GM19395 (cell line): Measurements from ENCODE around the gene TAX1BP3.

Source experiments
- ATAC-seq: cut with Tn5 transposase; IDR thresholded peaks from one replicate; pipeline ENCODE4 v1.9.1; 2021; ENCODE audit warnings: mild to moderate bottlenecking, moderate library complexity; ENCODE audit not compliant: unreplicated experiment

TAX1BP3 gene

DNA sequence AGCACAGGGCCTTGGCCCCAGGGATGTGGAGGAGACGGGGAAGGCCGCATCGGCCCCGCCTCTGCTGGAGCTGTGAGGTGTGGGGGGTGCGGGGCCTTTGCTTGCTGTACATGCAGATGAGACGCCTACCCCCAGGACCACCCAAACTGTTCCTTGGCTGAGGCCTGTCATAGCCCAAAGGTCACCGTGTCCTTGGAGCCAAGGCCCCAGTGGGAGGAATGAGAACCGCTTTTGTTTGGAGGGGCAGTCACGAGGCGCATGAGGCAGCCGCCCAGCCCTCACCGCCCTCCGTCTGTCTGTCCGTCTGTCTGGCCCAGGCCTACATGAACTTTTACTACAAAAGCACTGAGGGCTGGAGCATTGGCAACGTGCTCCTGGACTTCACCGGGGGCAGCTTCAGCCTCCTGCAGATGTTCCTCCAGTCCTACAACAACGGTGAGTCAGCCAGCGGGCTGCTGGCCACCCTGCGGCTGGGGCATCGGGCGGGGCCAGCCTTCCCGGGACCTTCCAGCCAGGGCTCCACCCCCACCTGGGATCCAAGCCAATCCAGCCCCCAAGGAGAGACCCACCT lies 8.8 kb downstream of the TAX1BP3 start:
- ATAC-seq = no peak

DNA sequence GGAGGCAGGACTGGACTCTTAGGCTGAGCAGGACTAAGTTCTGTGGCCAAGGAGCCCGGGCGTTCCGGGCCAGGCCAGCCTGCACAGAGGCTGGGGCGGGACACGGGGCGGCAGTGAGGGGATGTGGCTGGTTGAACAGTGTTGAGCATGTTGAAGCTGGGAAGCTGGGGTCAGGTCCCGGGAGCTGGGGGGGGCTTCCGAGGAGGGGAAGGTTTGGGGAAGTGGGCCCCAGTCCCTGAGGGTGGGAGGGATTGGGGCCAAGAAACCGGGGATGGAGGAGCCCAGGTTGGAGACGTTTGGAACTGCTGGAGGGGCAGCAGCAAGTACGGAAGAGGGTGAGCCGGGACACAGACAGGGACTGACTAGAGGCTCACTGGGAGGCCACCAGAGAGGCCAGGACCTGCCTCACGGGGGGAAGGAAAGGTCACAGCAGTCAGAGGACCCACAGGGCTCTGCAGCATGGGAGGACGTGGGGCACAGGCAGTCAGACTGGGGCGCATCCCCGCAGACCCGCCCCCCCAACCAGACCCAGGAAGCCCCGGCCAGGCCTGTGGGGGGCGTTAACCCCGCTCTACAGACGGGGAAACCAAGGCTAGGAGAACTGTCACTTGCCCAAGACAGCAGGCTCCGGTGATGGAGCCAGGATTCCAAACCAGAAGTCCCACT lies 9.5 kb downstream of the TAX1BP3 start:
- ATAC-seq = no peak

DNA sequence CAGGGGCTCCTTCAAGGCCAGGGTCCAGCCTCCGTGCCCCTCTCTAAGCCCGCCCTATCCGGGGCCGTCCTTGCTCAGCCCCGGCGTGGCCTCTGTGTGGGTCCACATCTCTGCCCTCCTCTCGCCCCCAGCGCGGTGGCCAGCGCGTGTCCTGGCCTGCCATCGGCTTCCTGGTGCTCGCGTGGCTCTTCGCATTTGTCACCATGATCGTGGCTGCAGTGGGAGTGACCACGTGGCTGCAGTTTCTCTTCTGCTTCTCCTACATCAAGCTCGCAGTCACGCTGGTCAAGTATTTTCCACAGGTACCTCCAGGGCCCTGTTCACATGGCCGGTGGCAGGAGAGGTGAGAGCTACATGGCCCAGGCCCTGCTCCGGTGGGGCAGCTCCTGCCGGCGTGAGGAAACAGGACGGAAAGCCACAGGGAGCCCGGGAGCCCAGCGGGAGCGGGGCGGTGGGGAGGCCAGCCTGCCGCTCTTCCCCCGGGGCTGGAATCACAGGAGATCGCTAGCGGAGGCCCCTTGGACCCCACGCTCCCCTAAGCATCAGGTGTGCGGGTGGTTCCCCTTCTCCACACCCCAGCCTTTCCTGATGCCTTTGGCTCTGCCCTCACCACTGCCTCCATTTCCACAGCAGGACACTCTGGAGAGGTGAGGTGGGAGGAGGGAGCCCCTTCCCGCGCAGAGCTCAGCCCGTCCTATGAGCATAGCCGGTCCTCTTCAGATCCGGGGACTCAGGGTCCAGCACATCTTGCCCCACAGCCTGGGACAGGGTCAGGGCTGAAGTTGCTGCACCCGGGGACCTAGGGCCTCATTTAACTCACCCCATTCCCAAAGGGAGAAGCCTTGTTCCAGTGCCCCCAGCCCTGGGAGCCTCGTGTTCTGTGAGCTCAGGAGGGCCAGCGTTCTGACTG lies 10.2 kb downstream of the TAX1BP3 start:
- no peak for ATAC-seq

DNA sequence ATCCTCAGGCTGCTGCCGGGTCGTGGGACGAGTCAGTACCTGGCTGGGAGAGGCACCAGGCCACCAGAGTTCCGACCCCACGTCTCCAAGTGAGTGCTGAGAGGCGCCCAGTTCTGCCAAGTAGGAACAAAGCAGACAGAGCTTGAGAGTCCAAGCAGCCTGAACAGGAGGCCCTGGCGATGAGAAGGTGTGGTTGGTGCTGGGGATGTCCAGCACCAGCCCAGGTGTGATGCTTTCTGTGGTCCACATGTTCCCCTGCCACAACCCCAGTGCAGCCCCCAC lies 10.8 kb downstream of the TAX1BP3 start:
- ATAC-seq = no peak

GRCh38 chr17:3656755-3657587 lies 11.4 kb downstream of the TAX1BP3 start:
- ATAC-seq = no peak

DNA sequence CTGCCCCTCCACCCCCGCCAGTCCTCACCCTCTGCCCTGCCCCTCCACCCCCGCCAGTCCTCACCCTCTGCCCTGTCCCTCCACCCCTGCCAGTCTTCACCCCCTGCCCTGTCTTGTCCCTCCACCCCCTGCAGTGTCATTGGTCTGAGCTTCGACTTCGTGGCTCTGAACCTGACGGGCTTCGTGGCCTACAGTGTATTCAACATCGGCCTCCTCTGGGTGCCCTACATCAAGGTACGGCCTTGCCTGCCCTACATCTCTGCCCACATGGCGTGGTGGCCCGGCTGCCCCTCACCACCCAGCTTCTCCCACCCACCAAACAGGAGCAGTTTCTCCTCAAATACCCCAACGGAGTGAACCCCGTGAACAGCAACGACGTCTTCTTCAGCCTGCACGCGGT lies 12.0 kb downstream of the TAX1BP3 start:
- ATAC-seq = no peak

- no peak for ATAC-seq
Observed at GRCh38 chr17:3655766-3656165, 12.6 kb downstream of the TAX1BP3 start.

DNA sequence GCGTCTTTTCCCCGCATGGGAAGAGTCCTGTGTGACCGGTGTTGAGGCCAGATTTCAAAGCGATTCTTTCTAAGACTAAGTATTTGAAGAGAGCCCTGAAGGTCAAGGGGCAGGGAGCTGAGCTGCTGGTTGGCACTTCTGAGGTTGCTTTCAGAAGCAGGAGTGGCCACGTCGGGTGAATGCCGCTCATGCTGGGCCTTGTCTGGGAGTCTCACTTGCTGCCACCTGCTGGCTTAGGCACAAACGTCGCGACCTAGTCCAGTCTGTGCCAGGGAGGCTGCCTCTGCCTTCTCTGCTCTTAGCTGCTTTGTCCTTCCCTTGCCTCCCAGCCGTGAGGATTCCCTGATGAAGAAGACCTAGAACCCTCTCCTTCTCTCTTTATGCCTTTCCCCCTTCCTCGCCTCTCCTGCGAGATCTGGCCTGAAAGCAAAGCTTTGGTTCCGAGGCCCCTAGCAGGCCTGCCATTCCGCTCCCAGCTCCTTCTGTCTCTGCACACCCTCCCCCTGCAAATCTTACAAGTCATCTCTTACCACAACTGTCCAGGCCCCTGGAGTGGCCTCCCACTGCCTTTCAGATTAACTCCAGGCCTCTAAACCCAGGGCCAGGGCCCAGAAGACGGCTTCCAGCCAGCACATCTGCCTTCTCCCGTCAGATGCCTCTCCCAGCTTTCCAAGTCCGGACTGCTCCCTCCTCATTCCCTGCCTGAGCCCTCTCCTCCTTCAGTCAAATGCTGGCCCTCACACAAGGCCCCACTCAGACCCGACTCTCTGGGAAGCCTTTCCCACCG lies 20.4 kb downstream of the TAX1BP3 start:
- no peak for ATAC-seq

DNA sequence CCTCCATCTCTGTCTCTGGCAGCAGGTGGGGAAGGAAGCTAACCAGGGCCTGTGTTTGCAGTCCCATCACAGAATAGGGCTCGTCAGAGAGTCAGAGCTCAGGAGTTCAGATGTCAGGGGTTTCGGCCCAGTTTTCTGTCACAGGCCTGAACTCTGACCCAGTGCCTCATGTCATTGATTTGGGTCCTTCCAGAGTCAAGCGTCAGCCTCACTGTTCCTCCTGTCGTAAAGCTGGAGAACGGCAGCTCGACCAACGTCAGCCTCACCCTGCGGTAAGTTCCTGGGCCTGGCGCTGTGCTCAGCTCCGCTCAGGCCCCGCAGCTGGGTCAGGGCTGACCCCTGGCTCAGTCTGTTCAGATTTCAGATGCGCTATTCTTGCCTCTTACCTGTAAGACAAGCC lies 21.1 kb downstream of the TAX1BP3 start:
- ATAC-seq = no peak

DNA sequence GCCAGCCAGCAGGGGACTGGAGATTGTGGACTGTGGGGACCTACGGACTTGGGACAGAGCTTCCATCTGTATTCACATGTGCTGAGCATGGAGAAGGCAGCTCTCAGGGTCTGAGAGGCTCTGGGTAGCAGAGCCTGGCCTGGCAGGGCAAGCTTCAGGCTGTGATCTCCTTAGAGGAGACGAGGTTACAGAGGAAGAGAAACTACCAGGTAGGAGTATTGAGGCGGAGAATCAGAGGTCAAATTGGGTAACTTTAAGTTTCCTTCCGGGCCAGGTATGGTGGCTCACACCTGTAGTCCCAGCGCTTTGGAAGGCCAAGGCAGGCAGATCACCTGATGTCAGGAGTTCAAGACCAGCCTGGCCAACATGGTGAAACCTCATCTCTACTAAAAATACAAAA lies 23.1 kb downstream of the TAX1BP3 start:
- no peak for ATAC-seq

GRCh38 chr17:3643889-3644349 lies 24.5 kb downstream of the TAX1BP3 start:
- no peak for ATAC-seq

DNA sequence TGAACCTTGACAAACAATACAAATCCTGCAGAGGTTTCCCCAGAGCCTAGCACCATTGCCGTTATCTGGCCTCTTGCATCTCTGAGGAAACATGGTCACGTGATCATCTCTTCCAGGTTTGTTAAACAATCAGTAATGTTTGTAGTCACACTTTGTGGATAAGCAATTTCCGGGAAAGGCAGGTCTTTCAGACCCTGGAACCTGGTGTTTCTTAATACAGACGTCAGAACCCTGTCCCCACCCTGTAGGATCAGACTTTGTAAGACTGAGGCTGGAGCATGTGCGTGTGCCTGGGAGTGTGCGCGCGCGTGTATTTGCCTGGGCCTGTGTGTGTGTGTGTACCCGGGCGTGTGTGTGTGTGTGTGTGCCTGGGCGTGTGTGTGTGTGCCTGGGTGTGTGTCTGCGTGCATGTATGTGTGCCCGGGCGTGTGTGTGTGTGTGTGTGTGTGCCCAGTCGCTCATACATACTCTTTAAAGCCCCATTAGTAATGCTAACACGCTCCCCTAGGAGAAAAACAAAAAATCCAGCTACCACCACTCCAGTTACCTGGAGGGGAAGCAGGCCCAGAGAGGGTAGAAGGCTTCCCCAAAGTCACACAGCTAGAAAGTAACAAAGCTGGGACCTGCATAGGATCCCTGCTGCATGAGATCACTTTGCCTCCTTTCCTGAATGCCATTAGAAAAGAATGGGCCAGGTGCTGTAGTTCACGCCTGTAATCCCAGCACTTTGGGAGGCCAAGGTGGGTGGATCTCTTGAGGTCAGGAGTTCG lies 26.5 kb downstream of the TAX1BP3 start:
- no peak for ATAC-seq

DNA sequence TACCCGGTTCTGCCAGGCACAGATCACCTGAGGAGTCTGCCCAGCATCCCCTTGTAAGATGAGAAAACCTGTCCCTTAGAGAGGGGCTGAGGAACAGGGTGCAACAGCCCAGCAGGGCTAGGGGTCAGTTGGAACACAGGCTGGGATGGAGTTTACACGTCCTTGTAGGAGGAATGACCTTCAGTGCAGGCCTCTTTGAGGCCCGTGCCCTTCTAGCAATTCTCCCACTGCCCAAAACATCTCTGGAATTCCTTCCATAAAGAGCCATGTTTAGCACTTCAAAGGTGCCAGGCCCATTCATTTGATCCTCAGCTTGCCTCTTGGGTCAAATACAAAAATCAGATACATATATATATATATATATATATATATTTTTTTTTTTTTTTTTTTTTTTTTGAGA lies 27.4 kb downstream of the TAX1BP3 start:
- ATAC-seq = no peak

DNA sequence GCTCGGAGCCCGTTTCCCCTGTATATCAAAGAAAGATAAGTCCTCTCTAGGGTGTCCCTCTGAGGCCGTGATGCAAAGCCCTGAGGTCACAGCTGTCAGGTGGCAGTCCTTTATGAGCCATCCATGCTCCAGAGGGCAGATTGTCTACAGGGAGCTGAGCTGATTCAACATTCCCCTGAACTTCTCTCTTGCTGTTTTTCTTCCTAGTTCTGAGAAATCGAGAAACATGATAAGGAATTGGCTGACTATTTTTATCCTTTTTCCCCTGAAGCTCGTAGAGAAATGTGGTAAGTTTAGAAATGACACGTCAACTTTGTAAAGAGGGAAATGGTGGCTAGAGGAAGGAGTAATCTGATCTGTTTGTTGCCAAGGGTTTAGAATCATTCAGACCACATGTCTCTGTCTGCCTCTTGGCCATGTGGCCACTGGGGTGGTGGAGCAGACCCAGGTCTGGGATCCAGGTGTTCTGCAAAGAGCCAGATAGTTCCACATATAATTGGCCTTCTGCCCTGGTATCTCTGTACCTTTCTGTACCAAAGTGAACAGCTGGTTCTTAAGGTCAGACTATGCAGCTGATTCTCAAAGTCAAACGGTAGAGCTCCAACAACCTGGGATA lies 28.3 kb downstream of the TAX1BP3 start:
- no peak for ATAC-seq

DNA sequence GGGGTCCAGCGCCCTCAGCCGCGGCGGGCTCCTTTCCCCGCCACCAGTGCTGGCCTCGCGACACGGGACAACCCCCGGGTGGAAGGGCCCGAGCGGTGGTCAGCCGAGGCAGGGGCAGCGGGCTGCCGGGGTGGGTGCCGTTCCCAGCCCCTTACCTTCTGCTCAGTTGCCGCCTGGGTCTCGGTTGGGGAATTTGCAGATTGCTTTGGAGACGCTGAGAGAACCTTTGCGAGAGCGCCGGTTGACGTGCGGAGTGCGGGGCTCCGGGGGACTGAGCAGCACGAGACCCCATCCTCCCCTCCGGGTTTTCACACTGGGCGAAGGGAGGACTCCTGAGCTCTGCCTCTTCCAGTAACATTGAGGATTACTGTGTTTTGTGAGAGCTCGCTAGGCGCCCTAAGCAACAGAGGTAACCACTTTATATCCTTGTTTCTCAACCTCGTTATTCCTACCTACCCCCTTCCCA lies 31.4 kb downstream of the TAX1BP3 start:
- peak; percentile 13 for ATAC-seq

DNA sequence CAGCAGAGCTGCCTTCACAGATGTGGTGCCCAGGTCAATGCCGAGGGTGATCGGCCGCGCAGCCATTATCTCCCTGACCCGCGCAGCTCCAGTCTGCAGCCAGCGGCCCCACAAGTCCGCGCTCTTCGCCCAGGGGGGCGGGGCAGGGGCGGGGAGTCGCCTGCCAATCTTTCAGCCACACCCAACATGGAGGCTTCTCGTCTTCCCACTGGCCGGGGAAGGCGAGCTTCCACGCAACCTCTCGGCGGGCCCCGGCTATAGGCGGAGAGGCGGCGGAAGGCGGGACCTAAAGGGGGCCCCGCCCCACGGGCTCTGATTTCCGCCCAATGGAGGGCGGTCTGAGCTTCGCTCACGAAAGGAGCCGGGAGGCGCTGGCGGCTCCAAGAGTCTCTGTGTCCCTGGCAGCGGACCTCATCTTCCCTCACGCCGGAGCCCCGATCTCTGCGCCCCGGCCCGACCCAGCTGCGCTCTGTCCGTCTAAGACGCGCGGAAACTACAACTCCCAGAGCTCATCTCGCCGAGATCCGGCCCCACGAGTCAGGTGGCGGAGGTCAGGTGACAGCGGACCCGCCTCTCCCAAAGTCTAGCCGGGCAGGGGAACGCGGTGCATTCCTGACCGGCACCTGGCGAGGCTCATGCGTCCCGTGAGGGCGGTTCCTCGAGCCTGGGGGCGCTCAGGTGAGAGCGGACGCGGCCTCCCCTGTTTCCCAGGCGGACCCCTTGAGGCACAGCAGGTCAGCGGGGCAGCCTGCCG lies 32.0 kb downstream of the TAX1BP3 start, which contains the start of the genes CTNS and SHPK:
Gene CTNS, plus strand, starts transcription at position 607 of the 754 bp plus-strand sequence. CDS start 3,447 bp downstream, outside the sequence.
Gene SHPK, minus strand, starts transcription at position 97 of the 754 bp plus-strand sequence. Its CDS starts 31 bp downstream, at position 66.
- ATAC-seq = peak; percentile 91

DNA sequence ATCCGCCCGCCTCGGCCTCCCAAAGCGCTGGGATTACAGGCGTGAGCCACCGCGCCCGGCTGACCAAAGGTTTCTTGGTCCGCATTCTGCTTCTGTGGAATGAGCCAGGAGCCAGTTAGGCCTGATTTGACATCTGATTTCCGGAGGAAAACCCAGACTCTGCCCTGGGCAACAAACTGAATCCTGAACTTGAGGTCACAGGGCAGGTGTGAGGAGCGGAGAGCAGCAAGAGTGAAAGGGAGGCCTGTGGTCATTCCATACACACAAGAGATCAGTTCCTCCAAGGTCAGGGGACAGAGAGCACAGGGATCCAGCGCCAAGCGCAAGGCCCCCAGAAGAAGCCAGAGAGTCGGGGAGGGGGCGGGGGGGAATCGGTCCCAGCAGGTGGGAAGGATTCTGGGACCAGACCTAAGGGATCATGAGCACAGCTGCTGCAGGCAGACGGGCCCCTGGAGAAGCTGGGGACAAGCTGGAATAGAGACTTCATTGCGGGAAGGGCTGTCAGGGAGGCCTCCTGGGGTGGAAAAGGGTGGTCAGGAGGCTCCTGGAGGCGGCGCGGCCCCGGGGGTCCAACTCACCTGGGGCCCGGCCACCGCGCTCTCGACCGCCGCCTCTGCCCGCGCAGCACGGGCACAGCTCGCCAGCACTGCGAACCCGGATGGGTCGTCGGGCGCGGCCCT lies 32.8 kb downstream of the TAX1BP3 start:
- peak; percentile 33 for ATAC-seq

DNA sequence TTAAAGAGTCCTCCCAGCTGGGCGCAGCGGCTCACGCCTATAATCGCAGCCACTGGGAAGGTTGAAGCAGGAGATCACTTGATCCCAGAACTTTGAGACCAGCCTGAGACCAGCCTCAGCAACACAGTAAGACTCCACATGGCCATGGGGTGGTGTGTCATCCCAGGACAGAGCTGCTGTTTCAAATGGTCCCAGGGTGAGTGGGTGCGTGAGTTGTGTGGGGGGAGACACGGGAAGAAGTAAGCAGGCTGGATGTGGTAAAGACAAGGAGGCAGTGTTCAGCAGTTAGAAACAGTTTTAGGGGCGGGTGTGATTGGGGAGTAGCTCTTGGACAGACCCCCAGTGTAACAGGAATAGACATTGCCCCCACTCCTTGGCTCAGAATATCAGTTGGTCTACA lies 36.1 kb downstream of the TAX1BP3 start:
- no peak for ATAC-seq
